NOMO-1 (cell line): ENCODE data around the gene RTN4R.

ENCODE experiments used
- DNase-seq, 2 experiments: peaks; one replicate each; lab custom pipeline; 2025; ENCODE audit not compliant: unreplicated experiment in 2 of 2; lab: John Stamatoyannopoulos, UW

RTN4R gene

DNA sequence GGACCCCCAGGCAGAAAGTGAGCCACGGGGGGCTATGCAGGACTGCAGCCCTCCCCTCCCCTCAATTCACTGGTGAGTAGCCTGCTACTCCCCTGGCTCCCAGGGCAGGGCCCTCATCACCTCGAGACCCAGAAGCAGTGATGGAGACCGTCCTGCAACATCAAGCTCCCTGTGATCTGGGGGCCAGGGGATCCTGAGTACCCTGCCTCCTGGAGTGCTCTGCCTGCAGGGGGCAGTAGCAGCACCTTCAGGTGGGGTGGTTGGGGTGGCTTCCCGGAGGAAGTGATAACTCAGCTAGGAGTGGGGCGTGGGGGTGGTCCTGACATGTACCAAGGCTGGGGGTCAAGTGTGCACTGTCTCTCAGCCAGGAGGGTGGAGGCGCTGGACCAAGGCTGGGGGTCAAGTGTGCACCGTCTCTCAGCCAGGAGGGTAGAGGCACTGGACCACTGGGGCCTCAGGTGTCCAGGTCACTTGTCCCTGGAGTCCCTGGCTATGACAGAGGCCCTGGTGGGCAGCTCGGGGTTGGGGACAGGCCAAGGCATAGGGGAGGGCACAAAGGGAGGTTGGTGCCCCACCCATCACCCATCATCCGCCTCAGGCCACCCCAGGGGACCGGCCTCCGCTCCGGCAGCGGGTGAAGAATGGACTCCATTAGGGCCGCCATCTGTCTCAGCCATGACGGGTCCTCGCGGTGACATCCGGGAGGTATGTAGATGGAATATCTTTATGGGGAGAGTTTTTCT, 9.4 kb downstream of the RTN4R start:
- DNase-seq = no peak

DNA sequence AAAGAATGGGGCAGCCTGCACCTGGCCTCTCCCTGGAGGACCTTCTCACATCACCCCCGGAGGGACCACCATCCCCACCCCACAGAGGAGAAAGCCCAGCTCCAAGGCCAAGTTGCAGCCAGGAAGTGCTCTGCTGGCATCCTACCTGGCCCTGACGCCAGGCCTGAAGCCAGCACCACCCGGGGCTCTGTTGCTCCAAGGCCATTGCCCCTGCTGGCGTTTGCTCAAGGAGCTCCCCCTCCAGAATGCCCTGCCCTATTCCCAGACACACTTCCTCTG, 10.2 kb downstream of the RTN4R start:
- DNase-seq = no peak

DNA sequence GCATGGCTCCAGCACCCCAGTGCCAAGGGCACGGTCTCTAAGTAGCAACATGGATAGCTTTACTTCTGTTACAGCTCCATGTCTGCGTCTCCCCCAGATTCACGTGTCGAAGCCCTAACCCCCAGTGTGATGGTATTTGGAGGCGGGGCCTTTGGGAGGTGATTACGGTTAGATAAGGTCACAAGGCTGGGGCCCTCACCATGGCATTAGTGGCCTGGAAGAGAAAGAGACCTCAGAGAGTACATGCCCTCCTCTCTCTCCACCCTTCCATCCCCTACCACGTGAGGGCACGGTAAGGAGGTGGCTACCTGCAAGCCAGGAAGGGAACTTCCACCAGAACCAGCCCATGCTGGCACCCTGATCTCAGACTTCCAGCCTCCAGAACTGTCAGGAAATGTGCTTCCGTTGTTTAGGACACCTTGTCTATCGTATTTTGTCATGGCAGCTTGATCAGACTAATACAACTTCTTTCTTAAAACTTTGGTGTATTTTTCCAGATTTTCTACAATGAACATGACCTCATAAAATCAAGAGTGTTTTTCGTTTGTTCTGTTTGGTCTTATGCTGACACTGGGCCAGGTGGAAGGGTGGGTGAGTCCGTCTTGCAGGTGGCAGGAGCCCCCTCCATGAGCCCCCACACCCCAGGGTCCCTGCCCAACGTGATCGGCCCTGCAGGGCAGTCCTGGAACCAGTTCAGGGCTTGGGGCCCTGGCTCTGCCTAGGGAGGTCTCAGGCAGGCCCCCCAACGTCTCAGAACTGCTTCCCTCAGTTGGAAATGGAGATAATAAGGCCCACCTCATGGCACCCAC, 10.7 kb downstream of the RTN4R start:
- no peak for DNase-seq

DNA sequence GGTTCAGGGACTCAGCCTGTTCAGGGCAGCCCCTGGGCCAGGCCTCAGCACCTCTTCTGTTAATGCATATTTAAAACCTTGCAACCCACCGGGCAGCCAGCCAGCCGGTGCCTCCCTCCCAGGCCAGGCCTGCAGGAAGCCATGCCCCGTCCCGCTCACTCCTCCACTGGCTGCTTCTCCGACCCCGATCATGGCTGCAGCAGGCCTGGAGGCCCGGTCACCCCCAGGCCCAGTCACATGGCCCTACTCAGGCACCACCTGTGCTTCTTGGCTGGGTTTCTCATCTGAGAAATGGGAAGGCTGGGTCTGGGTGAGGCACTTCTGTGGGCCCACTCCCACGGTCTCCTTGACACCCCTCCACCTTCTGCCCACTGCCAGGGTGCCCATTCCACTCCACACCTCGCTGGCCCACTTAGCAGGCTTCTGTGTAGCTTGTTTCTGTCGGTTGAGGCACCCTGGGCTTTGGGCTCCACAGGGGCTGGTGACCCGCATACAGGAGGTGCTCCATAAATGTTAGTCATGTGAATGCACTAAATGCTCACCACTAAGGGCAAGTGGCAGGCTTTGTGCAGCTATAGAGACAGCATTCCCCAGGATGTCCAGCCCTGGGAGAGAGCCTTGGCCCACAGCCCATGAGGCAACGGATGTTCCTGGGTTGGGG, 11.4 kb downstream of the RTN4R start:
- no peak for DNase-seq

DNA sequence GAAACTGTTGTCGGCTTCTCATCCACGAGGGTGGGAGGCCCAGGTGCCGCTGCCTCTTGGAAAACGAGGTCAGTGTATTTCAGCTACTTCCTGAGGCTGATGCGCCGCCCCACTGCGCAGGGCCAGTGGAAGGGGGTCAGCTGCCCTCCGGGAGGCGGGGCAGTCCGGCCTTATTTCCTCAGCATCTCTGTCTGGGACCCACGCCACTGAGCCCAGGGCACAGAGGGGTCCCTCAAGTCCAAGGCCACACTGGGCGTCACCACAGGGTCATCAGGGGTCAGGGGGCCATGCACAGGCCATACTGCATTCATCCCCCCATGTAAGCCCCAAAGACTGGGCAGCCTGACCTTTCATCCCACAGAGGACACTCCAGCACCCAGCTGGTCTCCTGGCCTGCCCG, 12.1 kb downstream of the RTN4R start:
- DNase-seq = no peak

DNA sequence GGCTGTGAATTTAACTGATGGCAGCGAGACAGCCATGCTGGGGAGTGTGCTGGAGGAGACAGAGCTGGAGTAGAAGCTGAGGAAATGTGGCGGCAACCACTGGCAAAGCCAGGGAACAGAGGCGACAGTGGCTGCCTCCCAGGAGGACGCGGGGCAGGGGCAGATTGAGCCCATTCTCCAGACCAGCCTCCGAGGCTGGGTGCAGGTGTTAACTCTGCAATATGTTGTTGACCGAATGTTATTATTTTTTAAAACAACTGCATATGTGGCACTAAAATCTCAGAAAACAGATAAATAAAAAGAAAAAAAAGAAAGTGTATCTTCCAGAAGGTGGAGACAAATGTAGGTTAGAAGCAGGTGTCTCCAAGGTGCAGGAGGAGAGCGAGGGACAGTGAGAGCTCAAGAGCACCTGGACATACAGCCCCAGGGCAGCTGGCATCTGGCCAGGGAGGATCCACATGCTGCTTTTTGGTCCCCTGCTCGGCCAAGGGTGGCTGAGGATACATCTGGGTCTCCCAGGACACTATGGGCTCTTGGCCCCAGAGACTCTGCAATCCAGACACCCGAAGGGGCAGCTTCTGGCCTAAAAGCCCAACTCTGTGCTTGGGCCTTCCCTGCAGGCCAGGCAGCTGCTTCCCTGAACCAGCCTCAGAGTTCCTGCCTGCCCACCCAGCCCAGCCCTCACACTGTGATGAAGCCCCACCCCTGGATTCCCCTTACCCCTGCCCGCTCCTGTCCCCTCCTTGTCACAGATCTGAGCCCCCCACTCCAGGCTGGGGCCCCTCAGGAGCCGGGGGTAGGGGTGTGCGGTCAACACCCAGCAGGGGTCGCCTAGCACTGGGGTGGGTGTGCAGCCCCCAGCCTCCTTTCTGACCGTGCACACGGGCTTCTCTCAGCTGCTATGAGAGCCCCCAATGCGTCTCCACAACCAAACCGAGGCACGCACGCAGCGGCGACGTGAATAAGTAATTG, 12.9 kb downstream of the RTN4R start:
- no peak for DNase-seq

- no peak for DNase-seq
These were observed 15.0 kb downstream of the RTN4R start for GRCh38 chr22:20253161-20253560.

DNA sequence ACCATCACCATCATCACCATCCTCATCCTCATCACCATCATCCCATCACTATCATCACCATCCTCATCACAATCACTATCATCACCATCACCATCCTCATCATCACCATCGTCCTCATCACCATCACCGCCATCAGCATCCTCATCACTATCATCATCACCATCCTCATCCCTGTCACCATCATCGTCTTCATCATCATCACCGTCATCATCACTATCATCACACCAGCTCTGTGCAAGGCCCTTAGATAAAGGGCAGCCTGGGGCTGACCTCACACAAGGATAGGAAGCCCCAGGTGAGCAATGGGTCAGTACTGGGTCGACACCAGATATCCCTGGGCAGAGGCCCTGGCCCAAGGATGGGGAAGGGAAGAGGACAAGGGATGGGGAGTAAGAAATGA, 16.1 kb downstream of the RTN4R start:
- no peak for DNase-seq

- no peak for DNase-seq
These were observed 16.6 kb downstream of the RTN4R start for GRCh38 chr22:20251491-20251890.

DNA sequence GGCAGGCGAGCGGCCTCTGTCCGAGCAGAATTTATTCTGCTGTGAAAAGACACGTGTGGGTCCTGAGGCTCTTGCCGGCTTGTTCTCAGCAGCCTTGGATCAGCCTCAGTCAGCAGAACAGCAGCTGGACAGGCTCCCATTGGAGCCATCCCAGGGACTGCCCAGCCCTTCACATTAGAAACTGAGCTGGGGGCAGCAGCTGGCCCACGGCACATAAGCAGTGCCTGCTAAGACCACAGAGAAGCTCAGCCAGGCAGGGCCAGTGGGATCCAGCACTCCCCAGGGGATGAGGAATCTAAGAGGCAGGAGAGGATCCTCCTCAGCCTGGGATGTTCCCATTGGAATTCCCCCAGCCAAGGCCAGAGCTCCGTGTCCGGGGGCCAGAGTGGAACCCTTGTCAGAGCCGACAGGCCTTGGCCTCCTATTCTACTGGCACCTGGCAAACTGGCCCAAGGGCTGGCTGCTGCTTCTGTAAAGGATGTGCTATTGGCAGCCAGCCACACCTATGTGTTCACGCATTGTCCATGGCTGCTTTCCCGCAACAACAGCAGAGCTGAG, 18.2 kb downstream of the RTN4R start:
- DNase-seq = no peak

DNA sequence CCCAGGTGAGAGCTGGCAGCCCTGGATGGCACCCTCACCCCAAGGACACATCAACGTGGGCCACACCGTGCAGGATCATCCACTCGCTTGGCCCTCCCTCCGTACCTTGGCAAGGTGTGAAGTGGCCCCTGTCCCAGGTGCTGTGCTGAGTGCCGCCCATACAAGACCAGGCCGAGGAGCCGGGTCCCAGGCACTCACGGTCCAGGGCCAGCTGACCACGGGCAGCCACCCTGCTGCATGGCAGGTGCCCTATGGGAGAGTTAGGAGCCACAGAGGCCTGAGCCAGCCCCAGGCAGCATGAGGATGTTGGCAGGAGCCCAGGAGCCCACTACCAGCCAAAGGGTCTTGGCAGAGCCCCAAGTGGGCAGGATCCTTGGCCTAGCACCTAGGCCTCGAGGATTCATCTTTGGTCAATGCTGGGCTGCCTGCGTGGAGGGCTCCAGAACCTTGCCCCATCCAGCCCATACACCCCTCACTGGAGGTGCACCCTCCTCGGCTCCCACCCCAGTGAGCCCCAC, 19.6 kb downstream of the RTN4R start:
- DNase-seq = no peak

DNA sequence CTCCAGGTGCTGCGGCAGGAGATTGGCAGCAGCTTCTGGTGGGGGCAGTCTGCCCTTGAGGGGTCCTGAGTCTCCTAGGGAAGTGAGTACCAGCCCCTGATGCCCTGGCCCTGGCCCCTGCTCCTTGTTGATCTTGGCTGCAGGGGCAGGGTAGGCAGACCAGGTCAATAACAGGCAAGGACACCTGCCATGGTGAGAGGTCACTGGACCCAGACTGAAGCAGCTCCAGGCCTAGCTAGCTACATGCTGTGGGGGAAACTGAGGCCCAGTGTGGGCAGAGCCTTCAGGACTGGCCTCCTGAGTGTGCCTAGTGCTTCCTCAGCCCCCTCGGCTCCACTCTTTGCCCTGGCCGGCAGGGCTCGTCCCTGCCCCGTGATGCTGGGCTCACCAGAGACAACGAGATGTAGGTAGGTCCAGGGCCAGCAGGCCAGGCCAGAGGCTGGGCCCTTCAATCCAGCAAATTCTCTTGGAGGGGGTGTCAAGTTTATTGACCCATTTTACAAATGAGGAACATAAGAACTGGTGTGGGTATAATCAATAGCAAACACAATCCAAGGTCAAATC, 20.4 kb downstream of the RTN4R start:
- no peak for DNase-seq

- no peak for DNase-seq
These were observed 21.1 kb downstream of the RTN4R start for GRCh38 chr22:20247010-20247505.

GRCh38 chr22:20246368-20247009, 21.6 kb downstream of the RTN4R start:
- no peak for DNase-seq

DNA sequence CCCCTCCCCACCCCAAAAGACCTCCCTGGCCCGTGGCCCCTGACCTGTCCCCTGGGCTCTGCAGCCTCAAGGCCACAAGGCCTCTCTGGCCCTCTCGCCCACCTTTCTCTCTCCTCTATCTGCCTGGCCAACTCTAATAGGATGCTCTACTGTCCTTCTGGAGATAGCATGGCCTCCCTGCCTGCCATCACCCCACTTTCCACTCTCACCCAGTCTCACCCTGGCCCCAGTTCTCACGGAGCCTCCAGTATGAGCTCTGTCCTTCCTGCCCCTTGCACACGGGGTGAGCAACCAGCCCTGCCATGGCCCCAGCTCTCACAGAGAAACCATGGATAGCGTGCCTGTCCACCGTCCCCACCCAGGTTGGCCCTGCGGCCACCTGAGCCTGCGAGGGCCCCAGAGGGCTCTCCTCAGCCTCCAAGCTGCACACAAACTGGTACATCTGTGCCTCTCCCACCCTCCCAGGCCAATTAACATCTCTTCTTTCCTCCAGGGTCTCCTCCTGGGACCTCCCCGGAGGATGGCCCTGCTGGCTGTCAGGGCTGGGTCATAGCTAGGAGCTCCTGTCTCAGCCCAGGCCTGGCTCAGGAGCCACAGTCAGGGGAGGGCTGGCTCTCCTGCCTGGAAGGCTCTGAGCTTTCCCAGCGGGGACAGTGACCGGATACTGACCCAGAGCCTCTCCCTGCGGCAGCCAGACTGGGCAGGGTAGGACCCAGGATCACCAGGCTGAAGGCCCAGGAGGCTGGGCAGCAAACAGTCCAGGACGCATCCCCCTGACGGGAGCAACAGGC, 22.3 kb downstream of the RTN4R start:
- no peak for DNase-seq

- no peak for DNase-seq
These were observed 23.2 kb downstream of the RTN4R start for GRCh38 chr22:20244691-20245576.

- DNase-seq = no peak
These were observed 23.9 kb downstream of the RTN4R start for GRCh38 chr22:20244250-20244648.
